RWPE1 (cell line): Measurements from ENCODE around the gene TBP.

ENCODE experiments used
- CTCF ChIA-PET: fragments of 350-600 bp; sonication (Branson Sonifier 250); formaldehyde crosslinking; extraction: SDS; loops from one replicate; lab custom pipeline; 2021; lab: Yijun Ruan, JAX
- POLR2A ChIA-PET: fragments of 400-600 bp; formaldehyde crosslinking; extraction: SDS; loops from one replicate; lab custom pipeline; 2020; ENCODE audit warnings: antibody characterized with exemption; ENCODE audit not compliant: low non-redundant PET; lab: Yijun Ruan, JAX
- DNase-seq: peaks from one replicate; pipeline ENCODE4 v3.0.0; 2012; ENCODE audit warnings: low spot score
- H3K27ac ChIP-seq: fragments of 450-650 bp; 2 replicates; pipeline ENCODE4 v1.5.1; 2017
- TF ChIP-seq, protein P1 (sequence below): fragments of 450-650 bp; conservative IDR thresholded peaks from 2 replicates; pipeline ENCODE4 v1.5.1; 2017; ENCODE audit warnings: low read depth, mild to moderate bottlenecking

TBP gene

GRCh38 chr6:170533792-170534191 lies 20.4 kb upstream of the TBP start:
- no peak for DNase-seq
- TF ChIP-seq, protein P1, sequence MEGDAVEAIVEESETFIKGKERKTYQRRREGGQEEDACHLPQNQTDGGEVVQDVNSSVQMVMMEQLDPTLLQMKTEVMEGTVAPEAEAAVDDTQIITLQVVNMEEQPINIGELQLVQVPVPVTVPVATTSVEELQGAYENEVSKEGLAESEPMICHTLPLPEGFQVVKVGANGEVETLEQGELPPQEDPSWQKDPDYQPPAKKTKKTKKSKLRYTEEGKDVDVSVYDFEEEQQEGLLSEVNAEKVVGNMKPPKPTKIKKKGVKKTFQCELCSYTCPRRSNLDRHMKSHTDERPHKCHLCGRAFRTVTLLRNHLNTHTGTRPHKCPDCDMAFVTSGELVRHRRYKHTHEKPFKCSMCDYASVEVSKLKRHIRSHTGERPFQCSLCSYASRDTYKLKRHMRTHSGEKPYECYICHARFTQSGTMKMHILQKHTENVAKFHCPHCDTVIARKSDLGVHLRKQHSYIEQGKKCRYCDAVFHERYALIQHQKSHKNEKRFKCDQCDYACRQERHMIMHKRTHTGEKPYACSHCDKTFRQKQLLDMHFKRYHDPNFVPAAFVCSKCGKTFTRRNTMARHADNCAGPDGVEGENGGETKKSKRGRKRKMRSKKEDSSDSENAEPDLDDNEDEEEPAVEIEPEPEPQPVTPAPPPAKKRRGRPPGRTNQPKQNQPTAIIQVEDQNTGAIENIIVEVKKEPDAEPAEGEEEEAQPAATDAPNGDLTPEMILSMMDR = no peak
- POLR2A ChIA-PET = no interaction called here

GRCh38 chr6:170535004-170535403 lies 19.2 kb upstream of the TBP start:
- TF ChIP-seq, protein P1 = no peak
- no peak overlapping the region for H3K27ac ChIP-seq
- ChIA-PET POLR2A (no interaction called here), CTCF (no interaction called here)
- DNase-seq = no peak

More at GRCh38 chr6:170533792-170534191, 20.4 kb upstream of the TBP start:
- CTCF ChIA-PET = no interaction called here
- no peak overlapping the region for H3K27ac ChIP-seq

DNA sequence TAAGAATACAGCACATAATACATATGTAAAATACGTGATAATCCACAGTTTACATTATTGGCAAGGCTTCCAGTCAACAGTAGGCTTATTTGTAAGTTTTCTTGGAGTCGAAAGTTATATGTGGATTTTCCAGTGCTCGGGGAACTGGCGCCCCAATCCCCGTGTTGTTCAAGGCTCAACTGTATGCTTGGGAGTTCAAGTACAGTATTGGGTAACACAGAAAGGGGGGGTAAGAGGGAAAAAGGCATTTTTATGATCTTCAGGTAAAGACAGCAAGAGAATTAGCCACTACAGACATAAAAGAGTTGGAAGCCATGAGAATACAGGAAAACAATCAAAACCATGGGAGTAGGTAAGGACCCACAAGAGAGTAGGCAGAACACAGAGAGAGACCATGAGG lies 17.5 kb upstream of the TBP start:
- no peak overlapping the region for H3K27ac ChIP-seq
- ChIA-PET POLR2A (no interaction called here), CTCF (no interaction called here)
- no peak for DNase-seq
- TF ChIP-seq, protein P1 = no peak

GRCh38 chr6:170537329-170537728 lies 16.8 kb upstream of the TBP start:
- H3K27ac ChIP-seq = no peak overlapping the region
- DNase-seq = no peak
- ChIA-PET CTCF (no interaction called here), POLR2A (no interaction called here)
- TF ChIP-seq, protein P1 = no peak

- TF ChIP-seq, protein P1 = no peak
- ChIA-PET CTCF (no interaction called here), POLR2A (no interaction called here)
- DNase-seq = no peak
- no peak overlapping the region for H3K27ac ChIP-seq
These were observed 12.0 kb upstream of the TBP start for GRCh38 chr6:170542031-170542719.

DNA sequence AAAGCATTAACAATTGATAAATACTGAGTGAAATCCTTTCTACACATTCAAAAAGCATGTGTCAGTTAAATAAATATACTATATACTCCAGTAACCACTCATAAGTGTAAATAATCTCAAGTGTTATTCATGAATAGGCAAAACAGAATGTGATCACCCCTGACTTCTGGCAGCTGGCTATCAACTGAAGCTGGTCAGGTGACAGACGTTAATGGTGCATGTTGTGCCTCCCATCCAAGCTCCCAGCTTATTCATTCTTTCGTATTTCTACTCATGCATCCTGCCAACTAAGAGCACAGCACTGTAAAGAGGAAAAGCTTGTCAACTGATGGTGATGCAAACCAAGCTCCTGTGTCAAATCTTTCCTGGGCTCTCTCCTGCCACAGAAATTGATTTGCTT lies 8.8 kb upstream of the TBP start:
- POLR2A ChIA-PET = no interaction called here
- no peak for DNase-seq
- no peak overlapping the region for H3K27ac ChIP-seq
- TF ChIP-seq, protein P1 = no peak
- CTCF ChIA-PET = no interaction called here
